Measurements from ENCODE around the gene PIGB.

DNA sequence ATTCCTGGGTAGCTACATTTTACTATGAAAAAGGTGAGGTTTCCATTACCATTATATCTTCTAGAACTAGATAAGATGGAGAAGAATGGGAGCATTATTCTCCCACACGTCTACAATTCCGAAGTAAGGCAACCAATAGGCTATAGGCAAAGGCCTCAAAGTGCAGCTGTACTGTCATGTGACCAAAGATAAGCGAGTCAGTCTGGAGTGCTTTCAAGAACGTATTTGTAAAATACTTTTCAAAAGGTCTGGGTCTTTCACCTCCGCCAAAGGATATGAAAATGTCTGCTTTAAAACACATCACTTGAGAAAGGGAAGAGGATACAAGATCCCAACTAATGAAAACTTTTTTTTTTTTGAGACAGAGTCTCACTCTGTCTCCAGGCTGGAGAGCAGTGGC is 79.2 kb downstream of the PIGB start:
- TF ChIP-seq, protein P1, sequence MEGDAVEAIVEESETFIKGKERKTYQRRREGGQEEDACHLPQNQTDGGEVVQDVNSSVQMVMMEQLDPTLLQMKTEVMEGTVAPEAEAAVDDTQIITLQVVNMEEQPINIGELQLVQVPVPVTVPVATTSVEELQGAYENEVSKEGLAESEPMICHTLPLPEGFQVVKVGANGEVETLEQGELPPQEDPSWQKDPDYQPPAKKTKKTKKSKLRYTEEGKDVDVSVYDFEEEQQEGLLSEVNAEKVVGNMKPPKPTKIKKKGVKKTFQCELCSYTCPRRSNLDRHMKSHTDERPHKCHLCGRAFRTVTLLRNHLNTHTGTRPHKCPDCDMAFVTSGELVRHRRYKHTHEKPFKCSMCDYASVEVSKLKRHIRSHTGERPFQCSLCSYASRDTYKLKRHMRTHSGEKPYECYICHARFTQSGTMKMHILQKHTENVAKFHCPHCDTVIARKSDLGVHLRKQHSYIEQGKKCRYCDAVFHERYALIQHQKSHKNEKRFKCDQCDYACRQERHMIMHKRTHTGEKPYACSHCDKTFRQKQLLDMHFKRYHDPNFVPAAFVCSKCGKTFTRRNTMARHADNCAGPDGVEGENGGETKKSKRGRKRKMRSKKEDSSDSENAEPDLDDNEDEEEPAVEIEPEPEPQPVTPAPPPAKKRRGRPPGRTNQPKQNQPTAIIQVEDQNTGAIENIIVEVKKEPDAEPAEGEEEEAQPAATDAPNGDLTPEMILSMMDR (IDR thresholded peaks at IDR 0.05) = no peak
- TF ChIP-seq POLR2A (IDR thresholded peaks at IDR 0.05) = no peak

Measured in lower leg skin (tissue), 3 donors.